Peyer's patch (tissue), 4 donors: ENCODE results near the gene ADGRL3.

ENCODE experiments used
- POLR2A ChIP-seq, 2 donors: fragments of 450-650 bp; IDR thresholded peaks; one replicate each; pipeline ENCODE4 v1.5.1; 2017; ENCODE audit warnings: antibody characterized with exemption in 2 of 2, mild to moderate bottlenecking in 2 of 2, moderate library complexity in 2 of 2
- TF ChIP-seq, protein P1 (sequence below), 6 experiments: fragments of 450-650 bp in 4 of 6; fragments of 200-600 bp in 2 of 6; sonication (generic) in 1 of 6; IDR thresholded peaks; one replicate each; pipeline ENCODE4 v1.5.1; 2017 to 2019; ENCODE audit warnings: antibody characterized with exemption in 6 of 6, mild to moderate bottlenecking in 3 of 6, moderate library complexity in 1 of 6

DNA sequence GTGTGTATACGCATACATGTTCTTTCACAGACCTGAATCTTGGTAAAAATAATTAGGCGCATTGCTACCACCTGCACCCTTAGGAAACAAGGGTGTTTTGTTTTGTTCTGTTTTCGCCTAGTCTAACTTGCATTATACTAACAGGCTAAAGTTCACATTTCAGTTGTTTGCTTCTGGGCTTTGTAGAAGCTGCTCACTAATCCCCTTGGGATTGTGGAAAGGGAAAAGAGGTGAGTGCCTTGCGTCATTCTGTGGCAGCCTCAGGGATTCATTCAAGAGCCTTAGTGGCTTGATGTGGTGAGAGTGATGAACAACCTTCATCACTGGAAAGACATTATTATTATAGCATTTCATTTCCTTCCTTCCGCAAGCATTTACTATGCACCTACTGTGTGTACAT, 331.1 kb downstream of the ADGRL3 start:
- TF ChIP-seq, protein P1, sequence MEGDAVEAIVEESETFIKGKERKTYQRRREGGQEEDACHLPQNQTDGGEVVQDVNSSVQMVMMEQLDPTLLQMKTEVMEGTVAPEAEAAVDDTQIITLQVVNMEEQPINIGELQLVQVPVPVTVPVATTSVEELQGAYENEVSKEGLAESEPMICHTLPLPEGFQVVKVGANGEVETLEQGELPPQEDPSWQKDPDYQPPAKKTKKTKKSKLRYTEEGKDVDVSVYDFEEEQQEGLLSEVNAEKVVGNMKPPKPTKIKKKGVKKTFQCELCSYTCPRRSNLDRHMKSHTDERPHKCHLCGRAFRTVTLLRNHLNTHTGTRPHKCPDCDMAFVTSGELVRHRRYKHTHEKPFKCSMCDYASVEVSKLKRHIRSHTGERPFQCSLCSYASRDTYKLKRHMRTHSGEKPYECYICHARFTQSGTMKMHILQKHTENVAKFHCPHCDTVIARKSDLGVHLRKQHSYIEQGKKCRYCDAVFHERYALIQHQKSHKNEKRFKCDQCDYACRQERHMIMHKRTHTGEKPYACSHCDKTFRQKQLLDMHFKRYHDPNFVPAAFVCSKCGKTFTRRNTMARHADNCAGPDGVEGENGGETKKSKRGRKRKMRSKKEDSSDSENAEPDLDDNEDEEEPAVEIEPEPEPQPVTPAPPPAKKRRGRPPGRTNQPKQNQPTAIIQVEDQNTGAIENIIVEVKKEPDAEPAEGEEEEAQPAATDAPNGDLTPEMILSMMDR (IDR thresholded peaks at IDR 0.05): no peak
- no peak for TF ChIP-seq POLR2A (IDR thresholded peaks at IDR 0.05)
